Left cardiac atrium (tissue), 4 donors: ENCODE measurements around the gene IMMT. TPM values are rescaled to one million over a fixed set of nuclear protein-coding genes. Genes with fewer than 3 reads are reported as not detected.

Source experiments
- ATAC-seq, 2 donors: fragments of 200-7000 bp; cut with Tn5 transposase; one replicate each; pipeline ENCODE4 v1.9.1; 2020; ENCODE audit warnings: mild to moderate bottlenecking in 2 of 2, moderate library complexity in 2 of 2
- DNase-seq: peaks from one replicate; pipeline ENCODE4 v3.0.0-alpha.2; 2020
- intact Hi-C, 2 donors: fragments of 100-400 bp; cut with DNase I; formaldehyde crosslinking; loops; one replicate each; pipeline versions ENCODE4 v1.14.1 to v1.15.1; 2022 to 2023
- microRNA-seq, 2 donors: library from miRNA; unstranded; fragments of <30 nt; microRNA quantifications; one replicate each; pipeline ENCODE4 v1.2.0, GENCODE V29; 2020
- total RNA-seq, 2 donors: library from RNA; stranded (reverse); fragmentation: NEBNext Ultra II Directional; extraction: Animal tissue kit (Norgen Biotek cat#: 25700); gene quantifications; one replicate each; pipeline ENCODE4 v1.2.1, GENCODE V29; 2021
- donor health status: DM: no; HTN: yes; CAD: no.
- donor health status: DM: no; HTN: yes; CAD: no; lungs with severe emphysema.
- donor health status: DM: yes; HTN: yes; CAD: no.
- donor health status: Dilated cardiomyopathy.

The IMMT gene
- total RNA-seq, 2 donors from 2014 or later = 188 to 212 TPM

DNA sequence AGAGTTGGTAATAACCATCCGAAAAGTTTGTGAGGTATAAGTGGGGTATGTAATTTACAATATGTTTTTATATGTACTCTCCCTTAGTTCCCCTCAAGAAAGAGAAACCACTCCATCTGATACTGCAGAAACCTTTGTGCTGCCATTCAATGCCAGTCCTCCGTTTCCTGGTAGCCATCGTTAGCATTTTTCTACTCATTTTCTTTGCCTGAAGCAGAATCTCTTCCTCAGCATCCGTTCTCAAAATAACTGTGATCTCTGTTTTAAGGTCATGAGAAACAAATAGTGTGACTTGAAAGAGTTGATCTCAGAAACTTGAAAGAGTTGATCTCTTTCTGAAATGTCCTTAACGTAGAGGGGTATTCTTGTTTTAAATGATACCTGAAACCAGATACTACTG, 88.2 kb downstream of the IMMT start:
- no peak for DNase-seq
- intact Hi-C loops = no loop called here
- no peak for ATAC-seq

DNA sequence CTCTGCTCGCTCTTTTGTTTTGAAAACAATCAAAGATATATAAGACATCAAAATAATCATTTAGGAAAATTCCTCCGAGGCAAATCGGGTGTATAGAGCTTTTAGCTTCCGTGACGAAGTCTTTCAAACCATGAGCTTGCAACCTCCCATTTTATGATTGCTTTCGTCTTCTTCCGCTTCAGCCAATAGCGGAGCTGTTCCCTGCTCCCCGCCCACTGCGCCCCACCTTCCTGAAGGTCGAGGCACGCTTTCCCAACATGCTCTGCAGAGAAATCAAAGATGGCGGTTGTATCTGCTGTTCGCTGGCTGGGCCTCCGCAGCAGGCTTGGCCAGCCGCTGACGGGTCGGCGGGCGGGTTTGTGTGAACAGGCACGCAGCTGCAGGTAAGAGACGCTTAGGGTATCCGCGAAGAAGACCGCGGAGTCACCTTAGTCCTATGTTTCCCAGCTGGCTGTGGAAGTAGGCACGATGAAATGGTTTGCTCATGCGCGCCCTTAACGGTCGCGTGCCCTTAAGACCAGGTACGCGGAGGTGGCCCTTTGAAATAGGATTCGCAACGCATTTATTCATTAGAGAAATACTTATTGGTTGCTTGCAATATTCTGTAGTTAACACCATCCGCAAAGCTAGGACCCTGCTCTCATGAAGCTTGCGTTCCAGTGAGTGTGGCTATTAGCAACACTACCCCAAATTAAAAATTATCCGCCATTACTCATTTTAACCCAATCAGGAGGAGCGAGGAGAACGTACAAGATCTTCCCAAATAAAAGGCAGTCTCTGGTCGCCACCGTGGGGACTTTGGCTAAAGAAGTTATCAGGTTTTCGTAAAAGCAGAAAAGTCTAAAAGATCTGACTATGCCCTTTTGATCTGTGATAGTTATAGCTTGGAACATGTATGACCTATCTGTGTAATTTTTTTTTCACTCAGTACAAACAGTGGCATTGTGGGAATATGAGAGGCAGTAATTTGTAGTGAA, 89.0 kb downstream of the IMMT start, which contains the start of gene PTCD3:
Gene PTCD3, plus strand, starts transcription at position 267 of the 977 bp plus-strand sequence. Its CDS starts 13 bp downstream, at position 280.
- intact Hi-C loops = no loop called here
- ATAC-seq (peak; percentile 96 to 98), DNase-seq (peak; percentile 96)

DNA sequence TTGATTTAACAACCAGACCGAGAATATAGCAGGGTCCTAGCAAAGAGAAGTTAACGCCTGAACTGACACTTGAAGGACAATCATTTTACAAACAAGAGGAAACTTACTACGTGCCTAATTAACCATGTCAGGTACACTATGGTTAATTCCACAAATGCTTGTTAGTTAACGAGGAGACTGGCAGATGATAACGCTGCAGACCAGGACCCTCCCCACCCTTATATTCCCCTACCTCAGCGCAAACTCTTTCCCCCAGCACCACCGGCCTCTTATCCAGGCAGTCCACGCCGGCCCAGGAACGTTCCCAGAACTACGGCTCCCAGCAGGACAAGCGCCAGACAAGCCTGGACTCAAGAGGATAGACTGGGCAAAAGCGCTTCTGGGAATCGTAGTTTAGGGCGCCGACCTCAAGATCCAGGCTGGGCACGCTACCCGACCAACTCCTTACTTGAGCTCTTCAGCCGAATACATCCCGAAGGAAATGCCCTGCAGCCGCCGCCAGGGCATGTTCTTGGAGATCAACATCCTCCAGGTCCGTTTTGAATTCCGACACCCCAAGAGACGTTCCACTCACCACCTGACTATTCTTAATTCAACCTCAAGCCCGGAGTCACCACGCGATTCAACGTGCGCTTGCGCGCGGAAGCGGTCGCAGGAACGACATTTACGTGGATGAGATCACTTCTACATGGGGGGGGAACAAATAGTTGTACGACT, 89.9 kb downstream of the IMMT start, which contains the start of gene POLR1A:
Gene POLR1A, minus strand, starts transcription at position 635 of the 717 bp plus-strand sequence. Its CDS starts 110 bp downstream, at position 525.
- peak; percentile 97 to 98 for ATAC-seq
- DNase-seq = peak; percentile 92
- intact Hi-C loops = no loop called here

DNA sequence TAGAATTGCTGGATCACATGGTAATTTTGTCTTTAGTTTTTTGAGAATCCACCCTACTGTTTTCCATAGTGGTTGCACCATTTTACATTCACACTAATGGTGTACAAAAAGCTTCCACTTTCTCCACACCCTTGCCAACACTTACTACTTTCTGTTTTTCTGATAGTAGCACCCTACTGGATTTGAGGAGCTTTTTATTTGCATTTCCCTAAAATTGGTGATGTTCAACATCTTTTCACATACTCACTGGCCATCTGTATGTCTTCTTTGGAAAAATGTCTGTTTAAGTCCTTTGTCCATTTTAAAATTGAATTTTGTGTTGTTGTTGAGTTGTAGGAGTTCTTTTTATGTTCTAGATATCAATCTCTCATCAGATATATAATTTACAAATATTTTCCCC, 93.1 kb downstream of the IMMT start:
- DNase-seq = no peak
- ATAC-seq = no peak
- intact Hi-C loops = no loop called here

DNA sequence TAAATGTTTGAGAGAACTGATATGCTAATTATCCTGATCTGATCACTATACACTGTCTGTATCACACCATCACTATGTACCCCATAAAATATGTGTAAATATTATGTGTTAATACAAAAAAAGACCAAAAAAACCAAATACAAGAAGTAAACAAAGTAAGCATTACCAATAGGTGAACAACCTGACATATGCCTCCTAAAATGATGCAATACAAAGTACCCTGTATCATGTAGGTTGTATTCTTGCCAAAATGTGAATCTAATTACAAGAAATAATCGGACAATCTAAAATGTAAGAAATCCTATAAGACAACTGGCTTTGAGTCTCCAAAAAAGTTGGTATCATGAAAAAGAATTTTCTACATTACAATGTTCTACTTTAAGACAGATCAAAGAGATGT, 97.3 kb downstream of the IMMT start:
- ATAC-seq = no peak
- intact Hi-C loops = no loop called here
- DNase-seq = no peak

DNA sequence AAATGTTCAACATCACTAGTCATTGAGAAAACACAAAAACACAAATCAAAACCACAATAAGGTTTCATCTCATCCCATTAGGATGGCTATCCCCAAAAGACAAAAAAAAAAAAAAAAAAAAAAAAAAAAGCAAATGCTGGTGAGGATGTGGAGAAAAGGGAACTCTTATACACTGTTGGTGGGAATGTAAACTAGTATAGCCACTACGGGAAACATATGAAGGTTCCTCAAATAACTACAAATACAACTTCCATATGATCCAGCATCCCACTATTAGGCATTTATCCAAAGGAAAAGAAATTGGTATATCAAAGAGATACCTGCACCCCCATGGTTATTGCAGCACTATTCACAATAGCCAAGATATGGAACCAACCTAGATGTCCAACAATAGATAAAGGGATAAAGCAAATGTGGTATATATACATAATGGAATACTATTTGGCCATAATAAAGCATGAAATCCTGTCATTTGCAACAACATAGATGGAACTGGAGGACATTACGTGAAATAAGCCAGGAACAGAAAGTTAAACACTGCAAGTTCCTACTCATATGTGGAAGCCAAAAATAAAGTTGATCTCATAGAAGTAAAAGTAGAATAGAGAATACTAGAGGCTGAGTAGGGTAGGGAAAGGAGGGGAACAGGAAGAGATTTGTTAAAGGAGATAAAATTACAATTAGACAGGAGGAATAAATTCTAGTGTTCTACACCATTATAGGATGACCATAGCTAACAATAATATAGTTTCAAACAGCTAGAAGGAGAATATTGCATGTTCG, 98.0 kb downstream of the IMMT start:
- no peak for ATAC-seq
- no peak for DNase-seq
- intact Hi-C loops = no loop called here

DNA sequence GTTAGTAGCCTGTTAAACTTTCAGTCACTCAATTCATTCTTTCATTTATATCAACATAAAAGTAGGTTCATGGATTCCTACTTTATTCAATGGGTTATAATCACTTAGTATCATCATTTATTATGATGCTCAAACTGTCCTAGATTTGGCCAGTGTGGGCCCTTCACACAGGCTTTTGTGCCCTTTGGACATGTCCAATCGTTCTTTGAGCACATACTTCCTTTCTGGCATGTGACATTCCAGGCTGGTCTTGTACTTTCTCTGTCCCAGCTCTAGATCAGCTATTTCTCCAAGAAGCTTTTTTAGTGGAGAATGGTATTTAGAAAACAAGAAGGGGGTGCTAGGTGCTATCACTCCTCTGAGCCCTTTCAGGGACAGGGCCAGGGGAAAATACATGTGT, 101.0 kb downstream of the IMMT start:
- ATAC-seq (no peak), DNase-seq (no peak)
- intact Hi-C loops = no loop called here

Small RNA genes within 50 kb of the gene (microRNA-seq; reads per million reads assigned to microRNA genes)
- 0 to 0.27 reads per million in 2 donors for gene MIR4779

Other genes starting within 250 kb of the IMMT start
- 10 to 100 TPM; 17.8 to 33.4 TPM for gene POLR1A, start 89.6 kb downstream of the IMMT start, total RNA-seq
- gene PTCD3, start 89.2 kb downstream of the IMMT start, total RNA-seq = 100 to 1,000 TPM in 1 of 2 donors, 10 to 100 TPM in 1; 89.6 to 124 TPM
- gene MRPL35, start 4.0 kb upstream of the IMMT start, total RNA-seq = 10 to 100 TPM; 66.5 to 71.9 TPM
- 10 to 100 TPM; 15.7 to 22.5 TPM for gene REEP1, start 142.2 kb upstream of the IMMT start, total RNA-seq
- gene KDM3A, start 245.9 kb upstream of the IMMT start, total RNA-seq = 10 to 100 TPM; 35.5 to 45.9 TPM